ENCODE measurements around the gene UEVLD. TPM values are rescaled to one million over a fixed set of nuclear protein-coding genes. Genes with fewer than 3 reads are reported as not detected.

Gene UEVLD
- total RNA-seq, 4 donors from 2014 or later: 15.4 to 33.2 (median 21.1) TPM

- Histone ChIP-seq H3K4me3 (no peak overlapping the region), H3K36me3 (peaks cover 0 to 52% (median 9%) of the 10 kb centered on the region in 3 donors), H3K27ac (no peak overlapping the region), H3K4me1 (peaks cover 0 to 33% (median 16%) of the 10 kb centered on the region in 3 donors), H3K9me3 (no peaks in the 10 kb centered on the region), H3K27me3 (no peaks in the 10 kb centered on the region)
- intact Hi-C loops (cut with DNase I): no loop called here
- DNase-seq: no peak
- 79 to 90% methylated on average over 11 of the region's 11 CpGs for WGBS, 2 donors
- no peak for TF ChIP-seq POLR2A (IDR thresholded peaks at IDR 0.05)
- TF ChIP-seq, protein P1, sequence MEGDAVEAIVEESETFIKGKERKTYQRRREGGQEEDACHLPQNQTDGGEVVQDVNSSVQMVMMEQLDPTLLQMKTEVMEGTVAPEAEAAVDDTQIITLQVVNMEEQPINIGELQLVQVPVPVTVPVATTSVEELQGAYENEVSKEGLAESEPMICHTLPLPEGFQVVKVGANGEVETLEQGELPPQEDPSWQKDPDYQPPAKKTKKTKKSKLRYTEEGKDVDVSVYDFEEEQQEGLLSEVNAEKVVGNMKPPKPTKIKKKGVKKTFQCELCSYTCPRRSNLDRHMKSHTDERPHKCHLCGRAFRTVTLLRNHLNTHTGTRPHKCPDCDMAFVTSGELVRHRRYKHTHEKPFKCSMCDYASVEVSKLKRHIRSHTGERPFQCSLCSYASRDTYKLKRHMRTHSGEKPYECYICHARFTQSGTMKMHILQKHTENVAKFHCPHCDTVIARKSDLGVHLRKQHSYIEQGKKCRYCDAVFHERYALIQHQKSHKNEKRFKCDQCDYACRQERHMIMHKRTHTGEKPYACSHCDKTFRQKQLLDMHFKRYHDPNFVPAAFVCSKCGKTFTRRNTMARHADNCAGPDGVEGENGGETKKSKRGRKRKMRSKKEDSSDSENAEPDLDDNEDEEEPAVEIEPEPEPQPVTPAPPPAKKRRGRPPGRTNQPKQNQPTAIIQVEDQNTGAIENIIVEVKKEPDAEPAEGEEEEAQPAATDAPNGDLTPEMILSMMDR (IDR thresholded peaks at IDR 0.05): no peak
Observed at GRCh38 chr11:18615628-18616392, 27.3 kb upstream of the UEVLD start.

- H3K27me3 ChIP-seq: no peaks in the 10 kb centered on the region
- 83% methylated on average over 1 of the region's 10 CpGs; no CpG with 5 or more reads in 1 of the 2 donors for WGBS, 2 donors
- peaks cover 0 to 28% (median 16%) of the 10 kb centered on the region in 3 donors for H3K4me1 ChIP-seq
- no peak for DNase-seq
- no peaks in the 10 kb centered on the region for H3K9me3 ChIP-seq
- intact Hi-C loops (cut with DNase I): no loop called here
- H3K4me3 ChIP-seq: no peak overlapping the region
- H3K27ac ChIP-seq: no peak overlapping the region
- peaks cover 0 to 63% (median 9%) of the 10 kb centered on the region in 3 donors for H3K36me3 ChIP-seq
- TF ChIP-seq, protein P1 (IDR thresholded peaks at IDR 0.05): no peak
- no peak for TF ChIP-seq POLR2A (IDR thresholded peaks at IDR 0.05)
Observed at GRCh38 chr11:18614667-18615066, 26.1 kb upstream of the UEVLD start.

GRCh38 chr11:18612394-18612793 is 23.9 kb upstream of the UEVLD start:
- H3K4me3 ChIP-seq: no peak overlapping the region
- H3K36me3 ChIP-seq: peaks cover 0 to 86% (median 9%) of the 10 kb centered on the region in 3 donors
- peaks cover 0 to 5% (median 0%) of the 10 kb centered on the region in 3 donors for H3K4me1 ChIP-seq
- H3K9me3 ChIP-seq: no peaks in the 10 kb centered on the region
- intact Hi-C loops (cut with DNase I): no loop called here
- no peak overlapping the region for H3K27ac ChIP-seq
- H3K27me3 ChIP-seq: no peaks in the 10 kb centered on the region
- DNase-seq: no peak
- whole genome bisulfite sequencing, 2 donors: 92 to 97% methylated on average over 4 of the region's 4 CpGs
- TF ChIP-seq, protein P1 (IDR thresholded peaks at IDR 0.05): no peak
- TF ChIP-seq POLR2A (IDR thresholded peaks at IDR 0.05): no peak

DNA sequence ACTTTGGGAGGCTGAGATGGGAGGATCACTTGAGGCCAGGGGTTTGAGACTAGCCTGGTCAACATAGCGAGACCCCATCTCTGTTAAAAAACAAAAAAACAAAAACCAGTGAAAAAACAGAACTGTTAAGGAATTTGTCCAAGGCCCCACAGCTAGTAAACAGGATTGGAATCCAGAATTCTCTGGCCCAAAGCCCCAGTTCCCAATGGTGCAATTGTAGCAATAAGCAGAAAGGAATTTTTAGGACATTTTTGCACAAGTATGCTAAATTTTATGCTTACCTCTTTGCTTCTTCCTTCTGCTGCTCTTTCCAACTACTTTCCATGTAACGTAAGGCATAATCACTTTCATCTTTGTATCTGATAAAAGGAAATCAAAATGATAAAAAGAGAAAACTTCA is 22.7 kb upstream of the UEVLD start:
- H3K4me1 ChIP-seq: no peaks in the 10 kb centered on the region
- no peaks in the 10 kb centered on the region for H3K27me3 ChIP-seq
- TF ChIP-seq, protein P1 (IDR thresholded peaks at IDR 0.05): no peak
- TF ChIP-seq POLR2A (IDR thresholded peaks at IDR 0.05): no peak
- intact Hi-C loops (cut with DNase I): no loop called here
- H3K27ac ChIP-seq: no peak overlapping the region
- H3K4me3 ChIP-seq: no peak overlapping the region
- H3K9me3 ChIP-seq: no peaks in the 10 kb centered on the region
- peaks cover 0 to 95% (median 9%) of the 10 kb centered on the region in 3 donors for H3K36me3 ChIP-seq
- DNase-seq: no peak
- WGBS, 2 donors: 98 to 100% methylated on average over 2 of the region's 2 CpGs

DNA sequence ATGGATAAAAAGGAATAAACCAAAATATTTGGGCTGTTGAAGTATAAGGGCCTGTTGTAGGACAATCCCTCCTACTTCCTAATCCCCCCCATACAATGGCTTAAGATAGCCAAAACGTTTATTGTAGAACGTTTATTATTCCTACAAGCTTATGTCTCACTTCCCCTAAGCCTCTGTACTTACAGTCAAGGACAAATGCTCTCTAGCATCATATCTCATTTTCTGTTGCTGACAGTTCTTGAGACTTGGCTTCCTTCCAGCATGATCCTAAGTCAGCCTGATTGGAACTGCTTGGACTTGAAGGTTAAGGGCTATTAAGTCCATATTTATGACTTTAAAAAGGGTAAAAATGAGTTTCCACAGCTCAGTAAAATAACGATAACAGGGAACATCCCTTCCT is 19.8 kb upstream of the UEVLD start:
- Histone ChIP-seq H3K27me3 (no peaks in the 10 kb centered on the region), H3K27ac (no peak overlapping the region), H3K4me3 (no peak overlapping the region), H3K4me1 (no peaks in the 10 kb centered on the region), H3K36me3 (peaks cover 0 to 83% (median 0%) of the 10 kb centered on the region in 3 donors), H3K9me3 (no peaks in the 10 kb centered on the region)
- 44 to 50% methylated on average over 3 of the region's 3 CpGs for WGBS, 2 donors
- TF ChIP-seq, protein P1 (IDR thresholded peaks at IDR 0.05): no peak
- TF ChIP-seq POLR2A (IDR thresholded peaks at IDR 0.05): no peak
- no peak for DNase-seq
- intact Hi-C loops (cut with DNase I): no loop called here

Measured in esophagus squamous epithelium (tissue), 5 donors.